ENCODE measurements around the gene CISH.

Gene CISH

DNA sequence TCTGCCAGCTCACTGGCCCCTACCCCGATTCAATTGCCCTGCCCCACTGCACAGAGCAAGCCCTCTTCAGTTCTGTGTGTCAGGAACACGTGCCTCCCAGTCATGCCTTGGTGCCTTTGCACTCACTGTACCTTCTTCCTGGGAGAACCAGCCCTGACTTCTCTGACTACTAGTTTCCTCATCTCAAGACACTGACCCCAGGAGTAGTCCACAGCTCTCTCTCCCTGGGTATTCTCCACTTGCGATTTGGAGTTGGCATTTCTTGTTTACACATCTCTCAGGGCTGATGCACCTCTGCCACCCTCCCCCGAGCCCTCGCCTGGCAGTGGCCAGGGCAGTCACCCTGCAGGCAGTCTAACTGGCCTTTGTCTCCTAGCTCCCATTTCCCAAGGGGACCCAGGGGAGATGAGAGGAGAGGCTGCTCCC, 5.7 kb downstream of the CISH start:
- H3K4me3 ChIP-seq (ENCODE audit: control insufficient read depth, low read depth, low read length), result no peak overlapping the region
- TF ChIP-seq, protein P1, sequence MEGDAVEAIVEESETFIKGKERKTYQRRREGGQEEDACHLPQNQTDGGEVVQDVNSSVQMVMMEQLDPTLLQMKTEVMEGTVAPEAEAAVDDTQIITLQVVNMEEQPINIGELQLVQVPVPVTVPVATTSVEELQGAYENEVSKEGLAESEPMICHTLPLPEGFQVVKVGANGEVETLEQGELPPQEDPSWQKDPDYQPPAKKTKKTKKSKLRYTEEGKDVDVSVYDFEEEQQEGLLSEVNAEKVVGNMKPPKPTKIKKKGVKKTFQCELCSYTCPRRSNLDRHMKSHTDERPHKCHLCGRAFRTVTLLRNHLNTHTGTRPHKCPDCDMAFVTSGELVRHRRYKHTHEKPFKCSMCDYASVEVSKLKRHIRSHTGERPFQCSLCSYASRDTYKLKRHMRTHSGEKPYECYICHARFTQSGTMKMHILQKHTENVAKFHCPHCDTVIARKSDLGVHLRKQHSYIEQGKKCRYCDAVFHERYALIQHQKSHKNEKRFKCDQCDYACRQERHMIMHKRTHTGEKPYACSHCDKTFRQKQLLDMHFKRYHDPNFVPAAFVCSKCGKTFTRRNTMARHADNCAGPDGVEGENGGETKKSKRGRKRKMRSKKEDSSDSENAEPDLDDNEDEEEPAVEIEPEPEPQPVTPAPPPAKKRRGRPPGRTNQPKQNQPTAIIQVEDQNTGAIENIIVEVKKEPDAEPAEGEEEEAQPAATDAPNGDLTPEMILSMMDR (IDR thresholded peaks at IDR 0.05; ENCODE audit: control insufficient read depth, insufficient read depth, low read depth, low read length, missing control alignments), result no peak
- no peak for DNase-seq (ENCODE audit: low read depth)

DNA sequence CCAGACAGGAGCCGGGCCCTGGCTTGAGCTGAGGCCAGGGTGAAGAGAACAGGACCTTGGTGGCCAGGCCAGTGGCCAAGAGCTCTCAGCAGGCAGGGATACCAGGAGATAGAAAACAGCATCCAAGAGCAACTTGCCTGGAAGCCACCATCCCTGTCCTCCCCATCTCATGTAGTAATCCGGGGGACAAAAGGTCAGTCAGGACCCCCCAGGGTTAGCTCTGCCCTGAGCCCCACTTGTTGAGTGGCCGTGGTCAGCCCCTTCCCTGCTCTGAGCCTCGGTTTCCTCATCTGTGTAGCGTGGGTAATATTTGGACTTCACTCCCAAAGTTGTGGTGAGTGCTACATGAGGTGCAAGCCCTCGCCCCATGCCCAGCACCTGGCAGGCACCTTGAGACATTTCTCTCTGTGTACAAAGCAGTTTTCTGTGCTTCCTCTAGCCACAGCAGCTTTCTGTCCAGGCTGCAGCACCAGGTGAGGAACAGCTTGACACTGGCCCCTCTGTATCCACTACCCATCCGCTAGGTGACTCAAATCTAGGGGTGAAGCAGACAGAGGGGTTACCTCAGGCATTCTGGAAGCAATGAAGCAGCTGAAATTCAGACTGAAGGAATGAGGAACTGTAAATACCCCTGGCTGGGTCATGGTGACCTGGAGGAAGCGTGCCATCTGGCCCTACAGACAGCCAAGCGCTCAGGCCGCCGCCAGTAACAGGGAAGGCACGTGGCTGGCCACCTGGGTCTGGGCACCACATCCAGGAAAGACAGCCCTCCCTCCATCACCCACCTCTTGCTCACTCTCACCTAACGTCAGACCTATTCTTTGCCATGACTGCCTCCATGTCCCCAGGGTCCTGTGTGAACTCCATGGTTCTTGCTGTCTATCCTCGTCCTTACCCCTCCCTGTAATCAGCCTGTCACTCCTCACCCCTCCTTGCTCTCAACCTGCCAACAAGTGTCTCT, 6.7 kb downstream of the CISH start:
- DNase-seq (ENCODE audit: low read depth), result no peak
- TF ChIP-seq, protein P1 (IDR thresholded peaks at IDR 0.05; ENCODE audit: control insufficient read depth, insufficient read depth, low read depth, low read length, missing control alignments), result no peak
- no peak overlapping the region for H3K4me3 ChIP-seq (ENCODE audit: control insufficient read depth, low read depth, low read length)

DNA sequence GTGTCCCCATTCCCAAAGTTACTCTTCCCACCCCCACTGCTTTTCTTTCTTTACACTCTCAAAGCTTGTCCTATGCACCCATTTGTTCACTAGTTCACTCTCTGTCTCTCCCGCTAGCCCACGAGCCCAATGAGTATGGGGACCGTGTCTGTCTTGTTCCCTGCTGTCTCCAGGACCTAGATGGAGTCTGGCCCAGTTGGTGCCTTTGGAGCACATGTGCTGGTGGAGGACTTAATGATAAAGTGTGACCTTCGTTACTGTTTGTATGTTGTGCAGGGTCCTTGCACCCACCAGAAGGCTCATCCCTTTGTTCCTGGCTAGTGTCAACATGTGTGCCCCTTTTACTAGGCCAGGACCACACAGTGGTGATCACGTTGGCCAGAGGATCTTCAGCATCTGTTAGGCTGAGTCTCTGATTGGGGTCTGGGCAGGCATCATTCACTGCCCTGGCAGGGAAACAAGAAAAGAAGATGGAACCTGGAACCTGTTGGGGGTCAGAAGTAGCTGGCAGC, 7.4 kb downstream of the CISH start:
- TF ChIP-seq, protein P1 (IDR thresholded peaks at IDR 0.05; ENCODE audit: control insufficient read depth, insufficient read depth, low read depth, low read length, missing control alignments), result no peak
- H3K4me3 ChIP-seq (ENCODE audit: control insufficient read depth, low read depth, low read length), result no peak overlapping the region
- DNase-seq (ENCODE audit: low read depth), result no peak

DNA sequence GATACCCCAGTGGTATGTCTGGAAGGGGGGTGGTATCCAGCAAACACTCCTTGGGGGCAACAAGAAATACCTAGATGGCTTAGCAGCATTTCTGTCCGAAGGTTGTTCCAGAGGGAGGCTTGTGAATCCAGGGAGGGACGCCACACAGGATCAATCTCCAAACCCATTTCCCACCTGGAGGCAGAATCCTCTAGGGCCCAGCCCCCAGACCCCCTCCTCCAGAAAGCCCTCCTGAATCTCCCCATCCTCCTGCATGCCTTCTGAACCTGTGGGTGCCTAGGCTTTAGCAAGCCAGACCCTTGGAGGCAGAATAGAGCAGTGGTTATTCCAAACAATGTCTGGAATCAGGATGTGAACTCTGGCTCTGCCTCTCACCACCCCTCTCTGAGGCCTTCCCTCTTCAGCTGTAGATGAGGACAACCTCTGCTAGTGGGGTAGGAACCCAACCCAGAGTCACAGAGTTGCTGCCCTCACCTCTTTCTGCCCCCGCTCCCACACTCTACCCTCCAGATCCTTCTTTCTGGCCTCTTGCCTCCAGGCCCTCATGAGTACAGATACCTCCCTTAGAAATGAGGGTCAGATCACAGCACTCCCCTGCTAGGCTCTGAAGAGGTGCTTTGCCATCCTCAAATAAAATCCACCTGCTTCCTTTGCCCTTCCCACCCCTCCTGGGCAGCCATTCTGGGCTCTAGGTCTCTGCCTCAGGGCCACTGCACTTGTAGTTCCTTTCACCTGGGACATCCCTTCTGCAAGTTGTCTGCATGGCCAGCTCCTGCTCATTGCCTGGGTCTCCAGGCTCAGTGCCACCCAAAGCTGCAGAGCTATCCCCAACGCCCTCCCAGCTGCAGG, 8.1 kb downstream of the CISH start:
- TF ChIP-seq, protein P1 (IDR thresholded peaks at IDR 0.05; ENCODE audit: control insufficient read depth, insufficient read depth, low read depth, low read length, missing control alignments), result no peak
- no peak for DNase-seq (ENCODE audit: low read depth)
- H3K4me3 ChIP-seq (ENCODE audit: control insufficient read depth, low read depth, low read length), result no peak overlapping the region

DNA sequence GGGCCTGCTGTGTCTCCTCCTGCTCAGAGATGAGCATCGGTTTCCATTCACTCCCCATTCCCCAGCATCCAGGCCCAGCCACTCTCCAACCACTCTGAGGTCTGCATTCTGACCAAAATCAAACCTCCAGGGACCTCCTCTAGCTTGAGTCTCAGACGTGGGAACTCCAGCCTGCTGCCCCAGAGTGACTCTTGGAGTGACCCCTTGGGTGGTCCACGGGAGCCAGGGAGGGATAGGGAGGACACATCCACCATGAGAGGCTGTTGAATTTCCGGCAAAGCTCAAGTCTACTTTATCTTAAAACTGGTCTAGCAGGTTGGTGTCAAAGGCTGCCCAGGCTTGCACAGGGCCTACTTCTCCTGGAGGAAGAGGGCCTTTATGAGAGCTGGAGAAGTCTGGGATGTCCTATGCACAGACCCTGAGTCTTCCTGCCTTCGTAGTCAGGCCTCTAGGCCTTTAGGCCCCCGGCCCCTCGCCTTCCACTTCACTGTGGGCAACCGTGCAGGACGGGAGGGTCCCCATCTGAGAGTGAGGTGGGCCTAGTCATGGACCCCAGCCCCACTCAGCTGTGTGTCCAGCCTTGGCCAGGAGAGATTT, 8.9 kb downstream of the CISH start:
- H3K4me3 ChIP-seq (ENCODE audit: control insufficient read depth, low read depth, low read length), result no peak overlapping the region
- TF ChIP-seq, protein P1 (IDR thresholded peaks at IDR 0.05; ENCODE audit: control insufficient read depth, insufficient read depth, low read depth, low read length, missing control alignments), result no peak
- no peak for DNase-seq (ENCODE audit: low read depth)
